Nucleus accumbens (tissue), 56 donors: ENCODE measurements around the gene LTC4S.
A peak's percentile ranks its signal among the peaks of the same experiment; 100 is the strongest.
"Not testable (repeated sequence)": the region's sequence is repeated elsewhere in the genome, so short reads cannot be mapped to it uniquely, and the experiment has no call there.

ENCODE experiments used
- DNase-seq, 56 donors: peaks; one replicate each; lab custom pipeline; 2025; lab: John Stamatoyannopoulos, UW

Gene LTC4S

DNA sequence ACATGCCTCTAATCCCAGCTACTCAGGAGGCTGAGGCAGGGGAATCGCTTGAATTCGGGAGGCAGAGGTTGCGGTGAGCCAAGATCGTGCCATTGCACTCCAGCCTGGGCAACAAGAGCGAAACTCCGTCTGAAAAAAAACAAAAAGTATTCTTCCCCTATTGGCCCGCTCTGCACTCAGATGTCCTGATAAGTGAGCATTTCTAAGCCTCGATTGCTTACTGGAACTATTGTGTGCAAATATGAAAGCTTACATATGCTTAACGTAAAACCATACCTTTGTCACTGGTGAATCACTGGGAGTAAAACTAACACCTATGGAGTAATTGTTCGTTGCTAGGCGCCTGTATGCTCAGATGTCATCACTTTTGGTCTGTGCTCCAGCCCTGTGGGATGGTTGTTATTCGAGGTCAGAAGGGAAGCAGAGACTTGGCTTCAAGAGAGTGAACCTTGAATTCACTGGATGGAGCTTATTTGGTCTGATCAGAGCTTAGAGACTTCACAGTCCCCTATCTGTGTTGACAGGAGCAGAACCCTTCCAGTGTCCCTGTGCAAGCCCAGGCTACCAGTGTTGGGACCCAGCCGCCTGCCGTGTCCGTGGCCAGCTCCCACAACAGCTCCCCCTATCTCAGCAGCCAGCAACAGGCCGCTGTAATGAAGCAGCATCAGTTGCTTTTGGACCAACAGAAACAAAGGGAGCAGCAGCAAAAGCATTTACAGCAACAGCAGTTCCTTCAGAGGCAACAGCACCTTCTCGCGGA is 25.3 kb upstream of the LTC4S start:
- DNase-seq = no peak

DNA sequence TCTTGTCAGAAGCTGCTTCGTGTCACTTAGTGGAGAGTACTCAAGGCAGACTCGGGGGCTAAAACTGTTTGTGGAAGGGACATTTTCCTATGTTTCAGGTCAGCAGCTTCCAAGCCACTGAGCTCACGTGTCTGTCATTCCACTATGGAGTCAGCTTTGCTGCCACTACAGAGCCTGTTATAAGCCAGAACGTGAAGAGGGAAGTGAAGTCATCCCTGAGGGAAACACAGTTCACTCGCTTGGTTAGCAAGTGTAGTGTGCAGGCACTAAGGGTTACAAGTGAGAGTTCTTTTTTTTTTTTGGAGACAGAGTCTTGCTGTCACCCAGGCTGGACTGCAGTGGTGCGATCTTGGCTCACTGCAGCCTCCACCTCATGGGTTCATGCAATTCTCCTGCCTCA is 24.5 kb upstream of the LTC4S start:
- DNase-seq = no peak

- DNase-seq = no peak
Observed at GRCh38 chr5:179769796-179770195, 24.0 kb upstream of the LTC4S start.

DNA sequence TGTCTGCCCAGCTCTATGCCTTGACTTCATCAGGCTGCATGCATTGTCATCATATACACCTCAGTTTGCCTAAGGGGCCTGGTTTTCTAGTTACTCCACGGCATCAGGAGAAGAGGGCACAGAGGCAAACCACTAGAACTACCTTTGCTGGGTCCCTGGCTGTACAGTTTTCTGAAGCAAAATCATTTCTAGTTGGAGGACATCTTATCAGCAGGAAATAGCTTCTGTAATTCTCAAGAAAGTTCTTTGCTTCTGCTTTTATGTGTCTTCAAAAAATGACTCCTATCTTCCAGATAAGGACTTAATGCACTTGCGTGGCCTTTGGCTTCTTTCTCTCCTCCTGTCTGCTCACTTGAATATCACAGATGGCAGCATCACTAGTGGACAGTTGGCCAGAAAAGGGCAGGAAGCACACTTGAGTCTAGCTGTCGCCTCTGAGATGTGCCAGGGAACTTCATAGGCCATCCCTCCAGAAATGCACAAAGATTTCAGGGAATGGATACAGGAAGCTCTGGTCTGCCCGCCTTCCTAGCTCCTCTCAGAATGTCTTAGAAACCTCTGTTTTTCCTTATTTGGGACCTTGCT is 22.4 kb upstream of the LTC4S start:
- DNase-seq = no peak

GRCh38 chr5:179772351-179772750 is 21.4 kb upstream of the LTC4S start:
- DNase-seq = no peak

GRCh38 chr5:179773686-179774040 is 20.1 kb upstream of the LTC4S start:
- DNase-seq = no peak

- no peak for DNase-seq
Observed at GRCh38 chr5:179774442-179774841, 19.3 kb upstream of the LTC4S start.

DNA sequence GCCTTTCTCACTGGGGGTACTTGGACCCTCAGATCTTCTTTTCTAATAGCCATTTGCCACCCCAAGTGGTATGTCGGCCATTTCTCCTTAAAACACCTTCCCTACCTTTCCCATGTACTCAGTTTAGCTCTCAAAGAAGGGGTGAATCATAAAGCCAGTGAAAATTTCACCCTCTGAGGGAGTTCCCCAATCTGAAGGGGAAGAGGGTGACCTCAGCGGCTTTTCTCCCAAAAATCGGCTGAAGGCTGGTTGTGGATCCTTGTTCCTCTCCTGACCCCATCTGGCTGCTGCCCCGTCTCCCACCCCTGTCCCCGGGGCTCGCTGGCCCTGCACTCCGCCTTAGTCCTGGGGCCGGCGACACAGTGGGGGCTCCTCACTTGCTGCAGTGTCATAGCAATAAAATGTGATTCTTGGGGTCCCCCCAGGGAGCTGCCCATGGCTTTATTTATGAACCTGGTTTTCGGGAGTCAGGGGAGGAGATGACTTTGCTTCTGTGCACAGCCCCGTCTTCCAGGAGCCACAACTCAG is 17.3 kb upstream of the LTC4S start:
- no peak for DNase-seq

DNA sequence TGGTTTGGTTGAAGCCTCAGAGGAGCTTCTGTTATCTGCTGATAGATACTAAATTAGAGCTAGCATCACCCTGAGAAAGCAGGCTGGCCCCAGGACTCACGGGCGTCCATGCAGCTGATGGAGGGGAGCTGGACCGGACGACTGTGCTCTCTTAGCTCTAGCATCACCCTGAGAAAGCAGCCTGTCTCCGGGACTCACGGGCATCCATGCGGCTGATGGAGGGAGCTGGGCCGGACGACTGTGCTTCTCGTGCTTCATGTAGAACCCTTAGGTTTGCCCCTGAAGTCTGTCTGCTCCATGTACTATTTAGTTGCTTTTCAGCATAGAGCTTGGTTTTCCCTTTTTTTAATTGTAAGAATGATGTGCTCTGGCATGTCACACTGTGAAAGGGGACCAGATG is 16.3 kb upstream of the LTC4S start:
- no peak for DNase-seq

DNA sequence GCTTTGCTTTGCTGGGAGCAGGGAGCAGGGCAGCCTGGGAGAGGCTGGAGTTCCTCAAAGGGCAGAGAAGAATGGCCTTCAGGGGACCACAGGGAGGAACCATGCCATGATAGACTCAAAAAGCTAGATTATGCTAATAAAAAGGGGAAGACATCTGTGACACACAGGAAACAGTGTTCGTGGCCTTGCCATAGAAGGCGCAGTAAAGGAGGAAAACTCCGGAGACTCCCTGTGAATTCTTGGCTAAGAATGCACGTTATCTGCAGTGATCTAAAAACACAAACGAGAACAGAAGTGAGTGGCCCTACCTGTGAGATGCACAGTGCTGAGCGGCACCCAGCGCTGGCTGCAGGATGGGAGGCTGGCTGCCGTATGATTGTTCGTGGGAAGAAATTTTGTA is 15.9 kb upstream of the LTC4S start:
- no peak for DNase-seq

DNA sequence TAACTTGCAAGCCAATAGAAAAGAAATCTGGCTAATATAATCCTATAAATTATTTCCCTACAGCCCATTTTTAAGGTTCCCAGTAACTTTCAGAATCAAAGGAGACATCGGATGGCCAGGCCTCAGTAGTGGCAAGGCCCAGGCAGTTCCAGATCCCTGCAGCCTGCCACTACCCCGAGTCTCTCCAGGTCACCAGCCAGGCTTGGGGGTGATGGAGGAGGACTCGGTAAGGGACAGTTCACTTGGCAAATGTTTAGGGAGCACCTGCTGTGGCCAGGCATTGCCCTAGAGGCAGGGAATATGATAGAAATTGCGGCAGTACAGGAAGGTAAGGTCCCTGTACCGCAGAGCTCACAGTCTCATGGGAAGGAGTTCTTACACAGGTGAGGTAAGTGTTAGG is 15.2 kb upstream of the LTC4S start:
- DNase-seq = no peak

DNA sequence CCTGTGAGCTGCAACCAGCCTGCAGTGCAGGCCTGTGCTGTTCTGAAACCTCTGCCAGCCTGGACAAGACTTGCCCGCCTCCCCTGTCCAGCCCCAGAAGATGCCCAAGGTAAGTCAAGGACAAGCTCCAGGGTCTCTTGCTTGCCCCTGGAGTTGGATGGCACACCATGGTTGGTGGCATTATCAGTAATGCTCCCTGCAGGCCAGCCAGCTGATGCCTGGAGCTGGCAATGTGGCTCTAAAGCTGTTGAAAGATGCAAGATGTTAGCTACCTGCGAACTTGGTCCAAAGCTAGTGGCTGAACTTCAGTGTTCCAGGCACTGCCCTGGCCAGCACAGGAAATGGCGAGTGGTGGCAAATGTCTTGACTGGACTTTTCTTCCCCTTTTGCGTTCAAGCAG is 14.0 kb upstream of the LTC4S start:
- no peak for DNase-seq

DNA sequence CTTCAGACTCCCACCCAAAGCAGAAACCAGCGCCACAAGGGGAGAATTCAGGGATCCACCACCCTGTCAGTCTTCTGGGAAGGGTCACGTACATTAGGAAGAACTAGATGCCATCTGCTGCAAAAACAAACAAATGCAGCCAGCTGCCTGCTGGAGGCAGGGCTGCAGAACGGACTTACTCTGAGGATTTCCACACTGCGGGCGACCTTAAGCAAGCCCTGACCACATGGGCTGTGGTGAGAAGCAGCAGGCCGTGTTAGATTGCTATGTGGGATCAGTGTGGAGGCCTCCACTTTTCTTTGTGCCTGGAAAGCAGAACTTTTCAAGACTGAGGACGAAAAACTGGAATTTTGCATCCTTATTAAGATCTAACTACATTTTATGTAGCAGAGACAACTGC is 13.4 kb upstream of the LTC4S start:
- no peak for DNase-seq

GRCh38 chr5:179781846-179782245 is 11.9 kb upstream of the LTC4S start:
- DNase-seq = no peak

- no peak for DNase-seq
Observed at GRCh38 chr5:179783128-179783527, 10.7 kb upstream of the LTC4S start.

DNA sequence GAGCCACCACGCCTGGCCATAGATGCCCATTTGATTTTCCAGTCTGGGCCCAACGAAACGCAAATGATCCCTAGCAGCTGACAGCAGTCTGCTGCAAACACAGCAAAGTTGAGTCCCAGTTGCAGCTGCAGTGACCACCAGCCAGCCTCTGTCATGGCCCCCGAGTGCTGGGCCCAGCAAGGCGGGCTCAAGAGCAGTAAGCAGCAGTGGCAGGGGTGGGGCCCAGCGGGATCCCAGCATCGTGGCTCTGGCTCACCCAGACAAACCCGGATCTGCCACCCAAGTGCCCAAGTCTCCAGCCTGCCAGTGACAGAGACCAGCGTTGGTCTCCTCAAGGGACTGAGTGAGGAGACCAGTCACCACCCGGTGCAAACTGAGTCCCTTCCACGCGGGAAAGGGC is 6.9 kb upstream of the LTC4S start:
- no peak for DNase-seq

DNA sequence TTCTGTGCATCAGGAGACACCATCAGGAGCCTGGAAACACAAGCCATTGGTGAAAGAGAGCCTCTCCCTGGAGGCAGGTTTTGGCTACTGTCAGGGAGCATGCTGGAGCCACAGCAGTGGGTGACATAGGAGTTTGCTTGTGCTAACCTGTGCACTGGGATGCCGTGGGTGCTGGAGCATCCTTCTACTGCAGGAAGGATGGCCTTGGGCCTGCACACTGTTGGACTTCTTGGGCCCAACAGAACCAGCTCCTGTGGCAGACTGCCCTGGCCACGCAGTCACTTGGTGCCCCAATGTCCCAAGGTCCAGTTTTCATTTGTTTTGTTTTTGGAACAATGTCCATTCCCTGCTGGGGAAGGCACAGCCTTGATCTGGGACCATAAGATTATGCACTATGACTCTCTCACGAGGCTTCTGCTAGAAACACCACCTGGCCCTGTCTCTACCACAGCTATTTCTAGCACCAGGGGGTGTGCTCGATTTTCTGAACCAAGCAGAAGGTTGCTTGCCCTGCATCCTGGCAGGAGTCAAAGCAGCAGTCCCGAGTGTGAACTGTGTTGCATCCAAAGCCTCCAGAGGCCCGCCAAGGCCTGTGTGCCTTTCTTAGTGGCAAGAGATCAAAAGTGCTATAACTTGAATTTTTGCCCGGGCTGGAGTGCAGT is 5.5 kb upstream of the LTC4S start:
- no peak for DNase-seq

GRCh38 chr5:179789278-179789677 is 4.5 kb upstream of the LTC4S start:
- DNase-seq = not testable (repeated sequence)

- peak in 1 of 56 donors; percentile 49 for DNase-seq
Observed at GRCh38 chr5:179791881-179792611, 1.7 kb upstream of the LTC4S start.

DNA sequence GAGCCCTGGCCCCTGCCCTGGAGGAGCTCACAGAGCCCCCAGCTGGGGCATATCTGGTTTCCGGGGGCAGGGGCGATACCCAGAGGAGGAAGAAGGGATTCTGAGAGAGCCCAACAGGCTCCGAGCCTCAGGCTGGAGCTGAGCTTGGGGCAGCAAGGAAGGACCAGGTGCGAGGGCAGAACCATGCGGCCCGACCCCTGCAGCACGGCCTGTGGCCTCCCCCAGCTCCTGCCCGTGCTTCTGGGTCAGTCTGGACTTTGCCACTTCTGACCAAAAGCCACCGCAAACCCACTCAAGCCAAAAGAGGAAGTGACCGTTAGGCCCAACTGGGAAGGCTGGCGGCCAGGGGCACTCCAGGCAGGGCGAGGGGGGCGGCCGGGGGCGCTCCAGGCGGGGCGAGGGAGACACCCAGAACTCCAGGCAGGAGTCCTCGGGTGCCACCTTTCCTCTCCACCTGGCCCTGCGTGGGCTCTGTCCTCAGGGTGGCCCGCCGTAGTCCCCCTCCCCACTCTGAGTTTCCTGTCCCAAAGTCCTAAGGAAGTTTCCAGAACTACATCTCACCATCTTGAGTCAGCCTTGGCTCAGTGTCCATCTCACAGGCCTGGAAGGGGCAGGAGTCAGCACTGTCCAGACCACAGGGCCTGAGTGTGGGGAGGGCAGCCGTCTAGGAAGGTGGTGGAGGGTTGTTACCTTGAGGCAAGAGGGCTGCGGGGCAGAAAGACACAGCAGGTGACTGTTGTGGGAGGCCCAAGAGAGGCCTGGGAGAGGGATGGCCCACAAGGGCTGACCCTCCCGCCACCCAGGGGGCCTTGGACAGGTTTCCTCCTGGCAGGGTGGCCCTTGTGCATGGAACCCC is 946 bp upstream of the LTC4S start:
- peak in 3 of 56 donors; percentile 23 to 37 (median 29) for DNase-seq
